Left kidney (tissue), 2 donors: ENCODE results near the gene NFS1. TPM values are rescaled to one million over a fixed set of nuclear protein-coding genes. Genes with fewer than 3 reads are reported as not detected.
"Not testable (repeated sequence)": the region's sequence is repeated elsewhere in the genome, so short reads cannot be mapped to it uniquely, and the experiment has no call there.

Experiments used
- DNase-seq: peaks from one replicate; pipeline ENCODE4 v3.0.0-alpha.2; 2013
- polyA plus RNA-seq: library from polyadenylated mRNA; unstranded; fragments of 120-200 nt; gene quantifications from one replicate; pipeline ENCODE4 v1.2.1, GENCODE V29; 2013; ENCODE audit not compliant: insufficient read length

Gene NFS1
- polyA plus RNA-seq, 1 donor: 31.3 TPM

DNA sequence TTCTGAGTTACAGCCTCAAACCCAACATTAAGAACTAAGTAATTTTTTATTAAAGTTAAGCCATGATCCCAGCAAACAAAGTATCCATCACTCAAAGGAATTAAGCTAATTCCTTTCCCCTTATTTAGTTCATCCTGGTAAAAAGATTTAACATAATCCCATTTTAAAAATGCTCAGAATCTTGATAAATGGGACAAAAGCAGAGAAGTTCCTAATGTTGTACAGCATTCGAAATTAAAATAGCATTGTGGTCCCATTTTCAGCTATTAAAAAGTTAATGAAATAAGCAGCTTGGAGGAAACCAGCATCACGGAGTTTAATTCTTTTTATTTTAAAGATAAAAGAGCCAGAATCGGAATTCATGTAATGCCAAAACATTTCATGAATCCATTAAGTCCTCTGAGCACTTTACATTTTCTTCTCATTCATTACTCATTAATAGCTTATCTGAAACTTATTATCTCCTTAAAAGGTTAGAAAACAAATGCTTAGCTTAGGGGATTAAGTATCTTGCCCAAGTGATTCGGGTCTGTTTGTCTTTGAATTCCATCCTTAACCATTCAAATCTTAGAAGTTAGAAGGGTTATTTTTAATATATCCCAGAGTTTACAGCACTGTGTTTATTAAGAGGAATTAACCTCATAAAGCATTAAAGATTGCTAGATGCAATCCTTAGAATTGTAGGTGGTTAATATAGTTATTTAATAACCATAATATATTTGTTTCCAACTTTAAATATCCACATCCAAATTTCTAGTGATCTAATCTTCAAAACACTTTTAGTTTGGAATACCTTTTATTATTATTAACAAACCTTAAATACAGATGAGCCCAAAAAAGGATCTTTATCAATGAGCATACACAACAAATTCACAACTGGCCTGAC is 31.7 kb upstream of the NFS1 start:
- no peak for DNase-seq

DNA sequence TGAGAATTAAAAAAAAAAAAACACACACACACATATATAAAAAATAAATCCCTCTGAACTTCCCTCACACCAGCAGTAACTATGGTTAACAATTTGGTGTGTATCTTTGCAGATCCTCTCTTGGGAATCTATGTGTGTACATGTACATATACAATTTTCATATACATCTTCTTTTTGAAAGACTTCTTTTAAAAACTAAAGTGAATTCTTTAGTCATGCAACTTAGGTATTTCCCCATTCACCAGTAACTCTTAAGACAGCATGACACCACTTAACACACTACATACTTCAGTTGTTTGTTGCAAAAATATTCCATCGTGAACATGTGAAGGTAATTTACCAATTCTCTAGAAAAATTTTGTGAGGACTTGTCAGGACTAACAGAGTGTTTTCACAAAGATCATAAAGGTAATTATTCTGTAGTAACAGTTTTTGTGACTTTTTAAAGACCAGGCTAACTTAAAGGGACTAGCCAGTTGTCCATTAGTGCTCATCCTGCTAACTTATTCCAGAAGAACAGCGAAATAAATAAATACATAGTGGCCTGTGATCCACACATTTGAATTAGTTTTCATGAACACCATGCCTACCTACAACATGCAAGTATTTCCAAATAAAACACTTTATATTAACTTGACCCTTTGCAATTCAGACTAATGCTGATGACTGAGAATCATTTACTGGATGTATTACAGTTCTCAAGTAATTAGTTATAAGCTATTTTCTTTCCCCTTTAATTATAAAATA is 30.9 kb upstream of the NFS1 start:
- DNase-seq: no peak

DNA sequence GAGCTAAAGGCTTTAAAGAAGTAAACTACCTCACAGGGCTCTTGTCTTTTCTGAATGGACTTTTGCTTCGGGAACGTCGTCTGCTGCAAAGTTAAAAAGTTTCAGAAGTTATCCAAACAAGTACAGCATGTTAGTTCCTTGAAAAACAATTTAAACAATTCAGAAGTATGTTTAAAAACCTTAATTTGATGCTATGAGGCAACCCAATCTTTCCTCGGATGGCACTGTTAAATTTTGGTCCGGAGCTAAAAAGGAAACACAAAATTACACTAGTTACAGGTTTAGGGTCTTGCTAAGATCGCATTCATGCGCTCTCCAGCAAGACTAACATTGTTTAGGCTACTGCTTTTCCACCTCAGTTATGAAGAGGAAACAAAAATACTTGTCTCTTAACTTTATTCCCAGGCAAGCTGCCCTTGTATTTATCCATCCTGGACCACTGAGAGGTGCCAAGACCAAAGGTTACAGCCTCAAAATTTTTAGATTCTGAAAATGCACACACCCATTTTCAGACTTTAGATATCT is 30.2 kb upstream of the NFS1 start:
- no peak for DNase-seq

DNA sequence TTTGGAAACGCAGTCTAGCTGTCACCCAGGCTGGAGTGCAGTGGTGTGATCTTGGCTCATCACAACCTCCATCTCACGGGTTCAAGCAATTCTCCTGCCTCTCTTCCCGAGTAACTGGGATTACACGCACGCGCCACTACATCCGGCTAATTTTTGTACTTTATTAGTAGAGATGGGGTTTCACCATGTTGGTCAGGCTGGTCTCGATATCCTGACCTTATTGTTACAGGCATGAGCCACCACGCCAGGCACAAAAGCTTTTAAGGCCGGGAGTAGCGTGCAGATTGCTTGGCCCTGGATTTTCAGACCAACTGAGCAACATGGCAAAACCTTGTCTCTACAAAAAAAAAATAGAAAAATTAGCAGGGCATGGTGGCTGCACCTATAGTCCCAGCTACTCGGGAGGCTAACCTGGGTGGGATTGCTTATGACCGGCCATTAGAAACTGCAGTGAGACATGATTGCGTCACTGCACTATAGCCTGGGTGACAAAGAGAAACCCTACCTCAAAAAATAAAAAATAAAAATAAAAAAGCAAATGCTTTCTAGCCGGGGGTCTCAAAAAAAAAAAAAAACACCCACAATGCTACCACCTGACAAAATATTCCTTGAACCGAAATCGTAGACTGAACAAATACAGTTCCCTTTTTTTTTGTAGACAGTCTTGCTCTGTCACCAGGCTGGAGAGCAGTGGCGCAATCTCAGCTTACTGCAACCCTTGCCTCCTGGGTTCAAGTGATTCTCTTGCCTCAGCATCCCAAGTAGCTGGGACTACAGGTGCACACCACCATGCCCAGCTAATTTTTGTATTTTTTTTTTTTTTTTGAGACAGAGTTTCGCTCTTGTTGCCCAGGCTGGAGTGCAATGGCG is 27.9 kb upstream of the NFS1 start:
- no peak for DNase-seq

DNA sequence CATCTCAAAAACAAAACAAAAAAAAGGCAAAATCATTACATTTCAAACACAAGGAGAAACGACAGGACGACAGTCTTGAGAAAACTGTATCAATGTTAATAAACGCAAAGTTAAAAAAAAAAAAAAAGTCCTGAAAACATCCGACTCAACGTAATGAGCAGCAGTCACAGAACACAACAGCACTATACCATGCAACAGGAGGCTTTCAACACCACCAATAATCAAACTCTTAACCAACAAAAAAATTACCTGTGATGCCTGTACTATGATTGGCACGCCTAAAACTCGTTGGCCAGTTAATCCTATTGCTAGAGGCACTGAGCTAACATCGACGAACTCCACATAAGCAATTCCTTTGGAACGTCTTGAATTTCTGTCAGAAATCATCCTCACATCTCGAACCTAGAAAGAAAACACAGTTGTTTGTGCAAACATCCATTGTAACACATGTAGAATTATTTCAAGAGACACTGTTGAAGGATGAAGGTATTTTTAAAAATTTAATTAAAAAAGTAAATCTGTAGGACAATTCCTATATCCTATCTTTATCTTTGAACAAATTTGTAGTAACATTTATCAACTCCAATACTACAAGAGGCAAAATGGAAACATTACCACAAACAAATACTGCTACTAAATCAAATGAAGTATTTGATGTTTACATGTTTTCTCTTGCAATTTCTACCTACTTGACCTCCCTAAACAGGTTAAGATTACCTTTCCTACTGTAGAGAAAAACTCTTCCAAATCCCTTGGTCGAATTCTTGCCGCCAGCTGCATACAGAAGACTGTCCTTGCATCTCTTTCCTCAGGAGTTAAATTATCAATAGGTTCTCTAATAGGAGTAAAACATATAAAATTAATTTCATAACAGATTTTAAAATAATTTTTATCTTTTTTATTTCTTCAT is 25.4 kb upstream of the NFS1 start:
- no peak for DNase-seq

DNA sequence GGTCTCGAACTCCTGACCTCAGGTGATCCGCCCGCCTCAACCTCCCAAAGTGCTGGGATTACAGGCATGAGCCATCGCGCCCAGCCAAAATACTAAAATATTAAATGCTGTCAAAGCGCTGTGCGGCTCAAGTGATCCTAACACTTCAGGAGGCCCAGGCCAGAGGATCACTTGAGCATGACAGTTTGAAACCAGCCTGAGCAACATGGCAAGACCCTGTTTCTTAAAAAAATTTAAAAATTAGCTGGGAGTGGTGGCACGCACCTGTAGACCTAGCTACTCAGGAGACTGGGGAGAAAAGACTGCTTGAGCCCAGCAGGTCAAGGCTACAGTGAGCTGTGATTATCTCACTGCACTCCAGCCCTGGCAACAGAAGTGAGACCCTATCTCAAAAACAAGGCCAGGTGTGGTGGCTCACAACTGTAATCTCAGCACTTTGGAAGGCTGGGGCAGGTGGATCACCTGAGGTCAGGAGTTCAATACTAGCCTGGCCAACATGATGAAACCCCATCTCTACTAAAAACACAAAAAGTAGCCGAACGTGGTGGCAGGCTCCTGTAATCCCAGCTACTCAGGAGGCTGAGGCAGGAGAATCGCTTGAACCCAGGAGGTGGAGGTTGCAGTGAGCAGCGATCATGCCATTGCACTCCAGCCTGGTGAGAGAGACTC is 24.6 kb upstream of the NFS1 start:
- DNase-seq: not testable (repeated sequence)

DNA sequence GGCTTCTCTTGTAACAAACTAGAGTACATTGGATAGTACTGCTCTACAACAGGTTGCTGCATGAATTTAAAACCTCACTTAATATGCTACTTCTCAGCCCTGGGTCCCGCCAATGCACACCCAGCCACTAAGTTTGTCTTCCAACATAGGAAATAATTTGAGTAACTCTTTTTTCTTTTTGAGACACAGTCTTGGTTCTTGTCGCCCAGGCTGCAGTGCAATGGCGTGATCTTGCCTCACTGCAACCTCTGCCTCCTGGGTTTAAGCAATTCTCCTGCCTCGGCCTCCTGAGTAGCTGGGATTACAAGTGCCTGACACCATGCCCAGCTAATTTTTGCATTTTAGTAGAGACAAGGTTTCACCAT is 24.1 kb upstream of the NFS1 start:
- not testable (repeated sequence) for DNase-seq

DNA sequence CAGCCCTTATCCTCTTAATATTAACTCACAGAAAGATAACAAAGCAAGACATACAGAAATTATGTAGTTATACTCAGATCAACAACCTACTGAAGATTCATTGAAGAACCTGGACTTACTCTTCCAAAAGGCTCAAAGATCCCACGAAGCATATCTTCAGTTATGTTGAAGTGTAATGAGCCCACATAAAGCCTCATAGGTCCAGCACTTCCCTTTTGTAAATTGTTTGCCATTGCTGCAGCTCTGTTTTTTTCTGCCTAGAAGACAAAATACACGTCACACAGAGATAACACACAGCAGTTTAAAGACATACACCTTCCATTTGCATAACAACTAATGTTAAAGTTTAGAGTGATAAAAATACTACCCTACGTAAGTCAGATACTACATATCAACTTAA is 22.5 kb upstream of the NFS1 start:
- no peak for DNase-seq

DNA sequence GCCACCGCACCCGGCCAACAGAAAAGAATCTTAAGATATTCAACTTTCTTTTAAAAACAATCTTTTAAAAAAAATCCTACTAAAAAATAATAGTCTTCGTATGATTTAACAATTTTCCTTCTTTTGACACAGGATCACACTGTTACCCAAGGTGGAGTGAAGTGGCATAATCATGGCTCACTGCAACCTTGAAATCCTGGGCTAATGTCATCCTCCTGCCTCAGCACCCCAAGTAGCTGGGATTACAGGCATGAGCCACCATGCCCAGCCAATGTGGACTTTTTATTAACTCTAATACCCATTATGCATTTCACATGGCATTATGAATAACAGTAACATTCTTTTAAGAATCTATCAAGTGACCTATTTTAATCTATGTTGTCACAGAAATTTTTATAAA is 22.1 kb upstream of the NFS1 start:
- no peak for DNase-seq

DNA sequence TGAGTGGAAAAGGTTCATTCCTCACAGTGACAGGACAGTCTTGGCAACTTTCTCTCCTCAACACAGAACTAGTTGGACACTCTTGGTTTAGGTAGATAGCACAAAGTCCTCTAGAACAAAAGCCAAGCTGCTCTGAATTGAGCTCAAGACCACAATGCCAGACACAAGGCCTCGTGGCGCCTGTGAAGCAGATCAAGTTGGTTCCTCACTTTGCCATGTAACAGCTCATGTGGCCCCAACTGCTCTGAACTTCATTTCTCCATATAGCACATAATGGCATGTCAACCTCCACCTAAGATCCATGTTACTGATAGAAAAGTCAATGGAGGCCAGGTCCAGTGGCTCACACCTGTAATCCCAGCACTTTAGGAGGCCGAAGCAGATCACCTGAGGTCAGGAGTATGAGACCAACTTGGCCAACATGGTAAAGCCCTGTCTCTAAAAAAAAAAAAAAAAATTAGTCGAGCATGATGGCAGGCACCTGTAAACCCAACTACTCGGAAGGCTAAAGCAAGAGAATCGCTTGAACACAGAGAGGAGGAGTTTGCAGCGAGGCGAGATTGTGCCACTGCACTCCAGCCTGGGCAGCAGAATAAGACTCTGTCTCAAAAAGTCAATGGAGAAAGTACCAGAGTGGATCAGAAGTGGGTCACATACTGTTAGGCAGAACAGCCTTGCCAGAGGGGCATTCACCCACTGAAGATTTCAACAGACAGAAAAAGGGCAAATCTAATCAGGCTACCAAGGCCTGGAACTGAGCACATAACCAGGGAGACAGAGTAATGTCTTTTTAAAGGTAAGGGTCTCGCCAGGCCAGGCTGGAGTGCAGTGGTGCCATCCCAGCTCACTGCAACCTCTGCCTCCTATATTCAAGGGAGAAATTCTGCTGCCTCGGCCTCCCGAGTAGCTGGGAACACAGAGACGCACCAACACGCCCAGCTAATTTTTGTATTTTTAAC is 21.3 kb upstream of the NFS1 start:
- no peak for DNase-seq

DNA sequence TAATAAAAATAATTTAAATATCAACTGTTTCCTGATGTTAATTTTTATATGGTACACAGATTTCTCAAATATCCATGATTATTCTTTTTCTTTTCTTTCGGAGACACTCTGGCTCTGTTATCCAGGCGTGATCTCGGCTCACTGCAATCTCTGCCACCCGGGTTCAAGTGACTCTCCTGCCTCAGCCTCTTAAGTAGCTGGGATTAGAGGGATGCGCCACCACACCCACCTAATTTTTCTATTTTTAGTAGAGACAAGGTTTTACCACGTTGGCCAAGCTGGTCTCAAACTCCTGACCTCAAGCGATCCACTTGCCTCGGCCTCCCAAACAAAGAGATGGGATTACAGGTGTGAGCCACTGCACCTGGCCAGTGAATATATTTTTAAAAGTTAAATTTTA is 20.6 kb upstream of the NFS1 start:
- DNase-seq: no peak

DNA sequence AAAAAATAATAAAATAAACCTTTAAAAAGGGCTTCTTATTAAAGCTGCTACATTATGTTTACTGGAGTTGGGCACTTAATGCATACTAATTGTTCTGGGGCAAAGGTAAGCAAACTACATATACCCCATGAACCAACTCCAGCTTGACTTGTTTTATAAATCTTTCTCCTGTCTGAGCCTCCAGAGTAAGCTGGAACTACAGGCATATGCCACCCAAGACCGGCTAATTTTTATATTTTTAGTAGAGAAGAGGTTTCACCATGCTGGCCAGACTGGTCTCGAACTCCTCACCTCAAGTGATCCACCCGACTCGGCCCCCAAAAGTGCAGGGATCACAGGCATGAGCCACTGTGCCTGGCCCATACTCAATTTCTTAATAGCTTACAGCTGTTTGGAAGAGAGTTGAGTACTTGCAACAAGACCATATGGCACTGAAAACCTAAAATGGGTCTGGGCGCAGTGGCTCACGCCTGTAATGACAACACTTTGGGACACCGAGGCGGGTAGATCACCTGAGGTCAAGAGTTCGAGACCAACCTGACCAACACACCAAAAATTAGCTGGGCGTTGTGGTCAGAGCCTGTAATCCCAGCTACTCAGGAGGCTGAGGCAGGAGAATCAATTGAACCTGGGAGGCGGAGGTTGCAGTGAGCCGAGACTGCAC is 20.0 kb upstream of the NFS1 start:
- DNase-seq: no peak

DNA sequence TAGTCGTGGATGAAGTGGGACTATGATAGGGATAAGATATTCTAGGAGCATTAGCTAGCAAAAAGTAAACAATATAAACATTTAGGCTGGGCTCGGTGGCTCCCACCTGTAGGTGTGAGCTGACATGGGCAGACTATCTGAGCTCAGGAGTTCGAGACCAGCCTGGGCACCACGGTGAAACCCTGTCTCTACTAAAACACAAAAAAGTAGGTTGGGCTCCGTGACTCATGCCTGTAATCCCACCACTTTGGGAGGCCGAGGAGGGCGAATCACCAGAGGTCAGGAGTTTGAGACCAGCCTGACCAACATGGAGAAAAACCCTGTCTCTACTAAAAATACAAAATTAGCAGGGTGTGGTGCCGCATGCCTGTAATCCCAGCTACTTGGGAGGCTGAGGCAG is 19.2 kb upstream of the NFS1 start:
- DNase-seq: not testable (repeated sequence)

DNA sequence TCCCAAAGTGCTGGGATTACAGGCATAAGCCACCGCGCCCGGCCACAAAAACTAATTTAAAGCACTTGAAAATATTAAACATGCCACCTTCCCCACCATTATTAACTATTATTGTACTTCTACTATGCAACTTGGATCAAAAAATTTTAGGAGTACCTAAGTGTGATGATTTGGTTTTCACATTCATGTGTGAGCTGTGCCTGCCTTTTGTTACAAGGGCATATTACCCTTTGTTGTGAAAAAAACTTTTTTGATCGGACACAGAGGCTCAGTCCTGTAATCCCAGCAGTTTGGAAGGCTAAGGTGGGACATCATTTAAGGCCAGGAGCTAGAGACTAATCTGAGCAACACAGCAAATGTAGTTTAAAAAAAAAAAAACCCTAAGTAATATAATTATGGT is 17.2 kb upstream of the NFS1 start:
- DNase-seq: no peak

DNA sequence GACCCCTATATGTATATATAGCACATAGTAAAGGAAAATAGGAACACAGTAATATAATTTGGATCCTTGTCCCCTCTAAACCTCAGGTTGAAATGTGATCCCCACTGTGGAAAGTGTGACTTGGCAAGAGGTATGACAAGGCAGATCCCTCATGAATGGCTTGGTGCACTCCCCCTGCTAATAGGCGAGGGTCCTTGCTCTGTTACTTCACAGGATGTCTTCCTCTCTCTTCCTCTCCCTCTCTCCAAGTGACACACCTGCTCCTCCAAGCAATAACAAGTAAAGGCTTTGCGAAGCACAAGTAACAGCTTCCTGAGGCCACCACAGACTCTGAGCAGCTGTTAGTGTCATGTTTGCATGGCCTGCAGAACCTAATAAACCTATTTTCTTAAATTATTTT is 16.5 kb upstream of the NFS1 start:
- no peak for DNase-seq

DNA sequence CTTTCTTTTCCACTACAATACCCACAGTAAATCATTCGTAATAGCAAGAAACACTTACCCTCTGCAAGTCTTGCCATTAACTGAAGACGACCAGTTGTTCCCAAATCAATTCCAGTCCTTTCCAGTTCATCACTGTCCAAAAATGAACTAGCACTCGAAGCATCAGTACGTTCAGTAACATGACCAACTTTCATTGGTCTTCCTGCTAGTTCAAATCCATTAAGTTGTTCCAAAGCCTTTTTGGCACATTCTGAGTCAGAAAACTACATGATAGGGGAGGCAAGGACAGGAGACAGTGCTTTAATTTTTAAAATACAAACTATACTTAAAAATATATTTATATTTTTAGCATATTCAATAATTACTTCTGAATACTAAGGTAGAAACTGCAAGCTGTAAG is 15.0 kb upstream of the NFS1 start:
- no peak for DNase-seq

DNA sequence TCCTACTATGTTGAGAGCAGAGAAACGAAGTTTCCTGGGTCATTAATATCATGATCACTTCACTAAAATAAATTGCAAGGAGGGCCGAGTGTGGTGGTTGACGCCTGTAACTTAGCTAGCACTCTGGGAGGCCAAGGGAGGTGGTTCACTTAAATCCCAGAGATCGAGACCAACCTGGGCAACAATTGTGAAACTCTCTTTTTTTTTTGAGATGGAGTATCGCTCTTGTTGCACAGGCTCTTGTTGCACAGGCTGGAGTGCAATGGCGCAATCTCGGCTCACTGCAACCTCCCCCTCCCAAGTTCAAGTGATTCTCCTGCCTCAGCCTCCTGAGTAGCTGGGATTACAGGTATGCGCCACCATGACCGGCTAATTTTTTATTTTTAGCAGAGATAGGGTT is 14.0 kb upstream of the NFS1 start:
- DNase-seq: not testable (repeated sequence)

DNA sequence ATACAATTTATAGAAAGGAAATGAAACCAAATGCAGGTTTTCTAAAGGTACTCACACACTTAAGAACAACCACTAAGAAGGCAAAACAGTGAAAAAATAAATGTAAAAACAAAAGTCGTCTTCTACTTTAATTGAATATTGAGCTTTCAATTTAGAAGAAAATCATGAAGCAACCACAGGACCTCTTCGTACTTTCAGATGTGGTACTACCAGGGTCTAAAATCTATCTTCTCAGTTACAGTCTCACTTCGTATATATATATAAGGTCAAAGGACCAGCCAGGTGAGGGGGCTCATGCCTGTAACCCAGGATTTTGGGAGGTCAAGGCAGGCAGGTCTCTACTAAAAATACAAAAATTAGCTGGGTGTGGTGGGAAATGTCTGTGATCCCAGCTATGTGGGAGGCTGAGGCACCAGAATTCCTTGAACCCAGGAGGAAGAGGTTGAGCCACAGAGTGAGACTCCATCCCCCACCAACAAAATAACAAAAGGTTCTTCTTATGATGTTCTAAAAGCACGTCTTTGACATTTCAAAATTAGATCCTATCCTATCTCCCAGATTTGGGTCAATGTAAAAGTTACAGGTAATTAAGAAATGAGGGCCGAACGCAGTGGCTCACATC is 12.5 kb upstream of the NFS1 start:
- DNase-seq: no peak
